ENCODE data around the gene EPS8L1. TPM values are rescaled to one million over a fixed set of nuclear protein-coding genes. Genes with fewer than 3 reads are reported as not detected.

EPS8L1 gene
- total and polyA plus RNA-seq, 8 donors: 10.2 to 279 (median 17.5) TPM

DNA sequence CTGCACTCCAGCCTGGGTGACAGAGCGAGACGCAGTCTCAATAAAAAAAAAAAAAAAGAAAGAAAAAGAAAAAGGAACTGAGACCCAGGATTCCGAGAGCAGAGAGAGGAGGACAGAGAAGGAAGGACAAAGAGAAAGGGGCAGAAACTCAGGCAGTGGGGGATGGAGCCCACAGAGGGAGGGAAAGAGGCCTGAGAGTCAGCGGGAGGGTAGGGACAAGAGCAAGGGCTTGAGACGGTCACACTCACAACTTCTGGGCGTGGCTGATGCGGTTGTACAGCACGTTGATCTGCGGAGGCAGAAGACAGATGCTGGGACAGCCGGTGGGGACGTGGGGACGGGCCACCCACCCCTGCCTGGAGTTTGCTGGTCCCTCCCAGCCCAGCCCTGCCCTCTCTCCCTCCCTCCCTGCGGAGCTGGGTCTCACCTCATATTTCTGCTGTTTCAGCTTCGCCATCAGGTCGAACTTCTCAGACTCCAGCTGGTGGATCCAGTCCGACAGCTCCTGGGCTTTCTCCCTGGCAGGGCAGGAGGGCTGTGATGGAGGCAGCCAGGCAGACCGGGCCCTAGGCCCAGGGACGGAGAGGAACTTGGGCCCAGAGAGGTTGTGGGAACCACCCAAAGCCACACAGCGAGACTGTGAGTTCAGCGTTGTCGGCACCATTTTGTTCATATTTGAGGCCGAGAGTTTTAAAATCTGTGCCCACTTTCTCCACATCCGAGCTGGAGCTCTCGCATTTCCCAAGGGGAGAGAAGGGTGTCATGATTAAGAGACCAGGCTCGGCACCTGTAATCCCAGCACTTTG, 58.2 kb downstream of the EPS8L1 start:
- Histone ChIP-seq H3K27me3 (peaks cover 0 to 2% (median 0%) of the 10 kb centered on the region in 4 donors), H3K4me3 (no peak overlapping the region), H3K9me3 (no peaks in the 10 kb centered on the region), H3K36me3 (no peaks in the 10 kb centered on the region), H3K27ac (no peak overlapping the region), H3K4me1 (no peaks in the 10 kb centered on the region)
- intact Hi-C loops (cut with DNase I): no loop called here
- no peak for DNase-seq
- TF ChIP-seq, protein P1, sequence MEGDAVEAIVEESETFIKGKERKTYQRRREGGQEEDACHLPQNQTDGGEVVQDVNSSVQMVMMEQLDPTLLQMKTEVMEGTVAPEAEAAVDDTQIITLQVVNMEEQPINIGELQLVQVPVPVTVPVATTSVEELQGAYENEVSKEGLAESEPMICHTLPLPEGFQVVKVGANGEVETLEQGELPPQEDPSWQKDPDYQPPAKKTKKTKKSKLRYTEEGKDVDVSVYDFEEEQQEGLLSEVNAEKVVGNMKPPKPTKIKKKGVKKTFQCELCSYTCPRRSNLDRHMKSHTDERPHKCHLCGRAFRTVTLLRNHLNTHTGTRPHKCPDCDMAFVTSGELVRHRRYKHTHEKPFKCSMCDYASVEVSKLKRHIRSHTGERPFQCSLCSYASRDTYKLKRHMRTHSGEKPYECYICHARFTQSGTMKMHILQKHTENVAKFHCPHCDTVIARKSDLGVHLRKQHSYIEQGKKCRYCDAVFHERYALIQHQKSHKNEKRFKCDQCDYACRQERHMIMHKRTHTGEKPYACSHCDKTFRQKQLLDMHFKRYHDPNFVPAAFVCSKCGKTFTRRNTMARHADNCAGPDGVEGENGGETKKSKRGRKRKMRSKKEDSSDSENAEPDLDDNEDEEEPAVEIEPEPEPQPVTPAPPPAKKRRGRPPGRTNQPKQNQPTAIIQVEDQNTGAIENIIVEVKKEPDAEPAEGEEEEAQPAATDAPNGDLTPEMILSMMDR (IDR thresholded peaks at IDR 0.05): no peak
- FAIRE-seq: no peak
- ATAC-seq: no peak
- 44 to 49% methylated on average over 24 to 25 of the region's 25 CpGs for WGBS, 2 donors

DNA sequence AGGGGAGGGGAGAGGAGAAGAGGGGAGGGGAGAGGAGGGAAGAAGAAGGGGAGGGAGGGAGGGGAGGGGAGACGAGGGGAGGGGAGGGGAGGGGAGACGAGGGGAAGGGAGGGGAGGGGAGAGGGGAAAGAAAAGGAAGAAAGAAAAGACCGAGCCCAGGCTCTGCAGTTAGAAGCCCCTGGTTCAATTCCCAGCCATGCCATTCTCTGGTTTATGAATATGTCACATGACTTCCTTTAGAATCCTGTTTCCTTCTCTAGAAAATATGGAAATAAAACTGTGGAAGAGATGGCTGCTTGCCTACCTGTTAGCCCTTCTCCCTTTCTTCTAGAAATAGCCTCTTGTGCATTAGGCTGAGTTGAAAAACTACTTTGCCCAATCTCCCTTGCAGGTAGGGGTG, 59.1 kb downstream of the EPS8L1 start:
- no peaks in the 10 kb centered on the region for H3K36me3 ChIP-seq
- TF ChIP-seq, protein P1 (IDR thresholded peaks at IDR 0.05): no peak
- peaks cover 0 to 2% (median 0%) of the 10 kb centered on the region in 4 donors for H3K27me3 ChIP-seq
- no peak for FAIRE-seq
- H3K4me1 ChIP-seq: no peaks in the 10 kb centered on the region
- no peak overlapping the region for H3K4me3 ChIP-seq
- ATAC-seq: no peak
- H3K9me3 ChIP-seq: no peaks in the 10 kb centered on the region
- no peak overlapping the region for H3K27ac ChIP-seq
- no peak for DNase-seq
- 4 to 33% methylated on average over 1 to 2 of the region's 3 CpGs for WGBS, 2 donors
- intact Hi-C loops (cut with DNase I): loop anchor here in 1 of 3 donors (5.0 kb wide), 1 partner anchor 368 kb away; no protein-coding TSS in a partner anchor

DNA sequence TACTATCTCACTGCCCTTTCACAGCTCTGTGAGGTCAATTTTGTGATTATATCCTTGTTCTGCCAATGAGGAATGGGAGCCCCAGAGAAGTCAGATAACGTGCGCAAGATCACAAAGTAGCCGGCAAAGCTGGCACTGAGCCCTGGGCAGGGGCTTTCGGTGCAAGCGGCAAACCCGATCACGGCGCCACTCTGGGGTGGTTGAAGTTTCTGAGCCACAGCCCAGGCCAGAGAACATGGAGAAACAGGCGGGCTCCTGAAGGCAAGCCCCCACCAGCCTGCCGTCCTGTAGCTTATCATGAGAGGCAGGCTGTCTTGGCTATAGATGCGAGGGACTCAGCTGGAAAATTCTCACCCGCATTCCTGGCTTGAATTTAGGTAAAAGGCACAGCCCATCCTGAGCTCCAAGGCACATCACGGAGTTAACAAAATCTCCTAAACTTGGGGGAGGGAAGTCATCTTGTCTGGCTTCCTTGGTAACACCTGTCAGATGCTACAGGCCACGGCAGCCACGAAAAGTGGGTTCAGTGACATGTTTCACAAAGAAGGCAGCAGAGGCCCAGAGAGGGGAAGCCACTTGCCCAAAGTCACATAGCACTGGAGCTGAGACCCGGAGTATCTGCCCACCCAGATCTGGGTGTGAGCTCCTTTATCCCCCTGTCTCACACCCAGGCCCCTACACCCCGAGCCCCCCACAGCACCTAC, 60.9 kb downstream of the EPS8L1 start:
- no peak overlapping the region for H3K27ac ChIP-seq
- TF ChIP-seq, protein P1 (IDR thresholded peaks at IDR 0.05): no peak
- DNase-seq (no peak), FAIRE-seq (no peak), ATAC-seq (no peak)
- intact Hi-C loops (cut with DNase I): loop anchor here in 1 of 3 donors (5.0 kb wide), 1 partner anchor 366 kb away; no protein-coding TSS in a partner anchor
- H3K4me1 ChIP-seq: no peaks in the 10 kb centered on the region
- H3K27me3 ChIP-seq: peaks cover 0 to 7% (median under 1%) of the 10 kb centered on the region in 4 donors
- WGBS, 2 donors: 44 to 53% methylated on average over 17 of the region's 17 CpGs
- H3K4me3 ChIP-seq: no peak overlapping the region
- H3K9me3 ChIP-seq: no peaks in the 10 kb centered on the region
- no peaks in the 10 kb centered on the region for H3K36me3 ChIP-seq

Small RNA genes lying within 50 kb of the gene (microRNA-seq; reads per million reads assigned to microRNA genes)
- 0 reads per million in 2 donors for gene MIR7975

Other genes starting within 250 kb of the EPS8L1 start
- not detected for gene KIR2DS4, start 243.2 kb upstream of the EPS8L1 start, total RNA-seq
- not detected for gene KIR2DS4, start 243.2 kb upstream of the EPS8L1 start, polyA plus RNA-seq
- gene KIR3DL2, start 225.4 kb upstream of the EPS8L1 start, total RNA-seq: not detected
- not detected for gene KIR3DL2, start 225.4 kb upstream of the EPS8L1 start, polyA plus RNA-seq
- under 1 TPM in 2 of 6 donors, not detected in 4; 0.29 to 0.64 TPM for gene FCAR, start 201.6 kb upstream of the EPS8L1 start, total RNA-seq
- gene FCAR, start 201.6 kb upstream of the EPS8L1 start, polyA plus RNA-seq: under 1 TPM in 1 of 2 donors, not detected in 1; 0.07 TPM
- gene NCR1, start 169.7 kb upstream of the EPS8L1 start, total RNA-seq: under 1 TPM in 1 of 6 donors, not detected in 5; 0.31 TPM
- gene NCR1, start 169.7 kb upstream of the EPS8L1 start, polyA plus RNA-seq: not detected
- under 1 TPM in 1 of 6 donors, not detected in 5; 0.06 TPM for gene NLRP7, start 128.3 kb upstream of the EPS8L1 start, total RNA-seq
- gene NLRP7, start 128.3 kb upstream of the EPS8L1 start, polyA plus RNA-seq: not detected
- 1 to 10 TPM; 1.6 to 7.3 (median 4.4) TPM for gene NLRP2, start 109.5 kb upstream of the EPS8L1 start, total RNA-seq
- 10 to 100 TPM in 1 of 2 donors, under 1 TPM in 1; 0.34 to 17.5 TPM for gene NLRP2, start 109.5 kb upstream of the EPS8L1 start, polyA plus RNA-seq
- gene GP6, start 37.6 kb upstream of the EPS8L1 start, total RNA-seq: under 1 TPM in 5 of 6 donors, not detected in 1; 0.09 to 0.25 (median 0.24) TPM
- gene GP6, start 37.6 kb upstream of the EPS8L1 start, polyA plus RNA-seq: under 1 TPM in 1 of 2 donors, not detected in 1; 0.31 TPM
- 10 to 100 TPM; 10.9 to 27.1 (median 14.2) TPM for gene RDH13, start 12.7 kb upstream of the EPS8L1 start, total RNA-seq
- gene RDH13, start 12.7 kb upstream of the EPS8L1 start, polyA plus RNA-seq: 10 to 100 TPM; 22.0 to 26.6 TPM
- gene PPP1R12C, start 41.8 kb downstream of the EPS8L1 start, total RNA-seq: 10 to 100 TPM; 37.1 to 61.5 (median 50.9) TPM
- 100 to 1,000 TPM; 174 to 266 TPM for gene PPP1R12C, start 41.8 kb downstream of the EPS8L1 start, polyA plus RNA-seq
- gene TNNT1, start 73.3 kb downstream of the EPS8L1 start, total RNA-seq: under 1 TPM in 1 of 6 donors, not detected in 5; 0.54 TPM
- gene TNNT1, start 73.3 kb downstream of the EPS8L1 start, polyA plus RNA-seq: 1 to 10 TPM in 1 of 2 donors, not detected in 1; 4.0 TPM
- gene TNNI3, start 81.9 kb downstream of the EPS8L1 start, total RNA-seq: 1 to 10 TPM in 1 of 6 donors, under 1 TPM in 1, not detected in 4; 0.66 to 4.1 TPM
- 1 to 10 TPM; 2.2 to 2.9 TPM for gene TNNI3, start 81.9 kb downstream of the EPS8L1 start, polyA plus RNA-seq
- gene DNAAF3, start 90.7 kb downstream of the EPS8L1 start, total RNA-seq: 1 to 10 TPM; 1.2 to 3.2 (median 2.5) TPM
- 1 to 10 TPM; 3.0 to 3.3 TPM for gene DNAAF3, start 90.7 kb downstream of the EPS8L1 start, polyA plus RNA-seq
- 1 to 10 TPM in 5 of 6 donors, under 1 TPM in 1; 0.88 to 3.7 (median 1.7) TPM for gene SYT5, start 104.4 kb downstream of the EPS8L1 start, total RNA-seq
- 10 to 100 TPM; 10.6 to 41.1 TPM for gene SYT5, start 104.4 kb downstream of the EPS8L1 start, polyA plus RNA-seq
- 10 to 100 TPM in 2 of 6 donors, 1 to 10 TPM in 4; 5.1 to 15.3 (median 8.8) TPM for gene PTPRH, start 133.6 kb downstream of the EPS8L1 start, total RNA-seq
- gene PTPRH, start 133.6 kb downstream of the EPS8L1 start, polyA plus RNA-seq: 1 to 10 TPM; 5.8 to 8.0 TPM
- 1 to 10 TPM; 1.0 to 1.8 (median 1.5) TPM for gene TMEM86B, start 152.9 kb downstream of the EPS8L1 start, total RNA-seq
- 10 to 100 TPM; 14.4 to 27.3 TPM for gene TMEM86B, start 152.9 kb downstream of the EPS8L1 start, polyA plus RNA-seq
- gene PPP6R1, start 183.1 kb downstream of the EPS8L1 start, total RNA-seq: 10 to 100 TPM; 15.3 to 31.4 (median 18.9) TPM
- 10 to 100 TPM; 27.0 to 33.1 TPM for gene PPP6R1, start 183.1 kb downstream of the EPS8L1 start, polyA plus RNA-seq
- gene HSPBP1, start 204.2 kb downstream of the EPS8L1 start, total RNA-seq: 10 to 100 TPM in 4 of 6 donors, 1 to 10 TPM in 2; 7.0 to 16.6 (median 12.3) TPM
- gene HSPBP1, start 204.2 kb downstream of the EPS8L1 start, polyA plus RNA-seq: 10 to 100 TPM; 26.4 to 29.5 TPM
- 1 to 10 TPM in 3 of 6 donors, under 1 TPM in 3; 0.46 to 2.5 (median 1.1) TPM for gene BRSK1, start 208.1 kb downstream of the EPS8L1 start, total RNA-seq
- 1 to 10 TPM; 4.8 to 9.2 TPM for gene BRSK1, start 208.1 kb downstream of the EPS8L1 start, polyA plus RNA-seq
- gene TMEM150B, start 249.5 kb downstream of the EPS8L1 start, total RNA-seq: 1 to 10 TPM in 1 of 6 donors, under 1 TPM in 2, not detected in 3; 0.32 to 1.3 (median 0.83) TPM
- gene TMEM150B, start 249.5 kb downstream of the EPS8L1 start, polyA plus RNA-seq: under 1 TPM in 1 of 2 donors, not detected in 1; 0.14 TPM